GM21786 (cell line): ENCODE results near the gene KRTAP5-3.
A peak's percentile ranks its signal among the peaks of the same experiment; 100 is the strongest.
"Not testable (repeated sequence)": the region's sequence is repeated elsewhere in the genome, so short reads cannot be mapped to it uniquely, and the experiment has no call there.

Experiments
- ATAC-seq: cut with Tn5 transposase; IDR thresholded peaks from one replicate; pipeline ENCODE4 v1.9.1; 2021; ENCODE audit not compliant: unreplicated experiment

KRTAP5-3 gene

DNA sequence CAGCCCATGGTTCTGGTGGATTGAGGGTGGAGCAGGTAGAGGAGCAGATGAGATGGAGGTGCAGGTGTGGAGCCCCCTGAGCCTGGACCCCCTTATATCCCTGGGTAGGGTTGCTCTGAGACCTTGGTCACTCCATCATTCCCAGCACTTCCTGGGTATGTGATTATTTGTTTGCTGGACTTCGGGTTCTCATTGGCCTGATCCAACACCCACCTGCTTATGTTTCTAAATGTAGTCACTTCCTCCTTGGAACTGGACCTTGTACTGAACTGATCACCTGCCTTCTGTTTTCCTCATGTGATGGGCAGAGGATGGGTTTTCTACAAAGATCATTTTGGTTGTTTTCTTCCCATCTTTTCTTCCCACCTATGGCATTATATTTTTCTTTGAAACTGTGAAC lies 13.8 kb upstream of the KRTAP5-3 start, which contains the start of gene KRTAP5-4:
TSS of gene KRTAP5-4 (minus strand) at position 53 of the 400 bp plus-strand sequence. CDS start at position 8, 45 bp downstream.
- ATAC-seq, result no peak

GRCh38 chr11:1619449-1619848 lies 11.2 kb upstream of the KRTAP5-3 start:
- no peak for ATAC-seq

DNA sequence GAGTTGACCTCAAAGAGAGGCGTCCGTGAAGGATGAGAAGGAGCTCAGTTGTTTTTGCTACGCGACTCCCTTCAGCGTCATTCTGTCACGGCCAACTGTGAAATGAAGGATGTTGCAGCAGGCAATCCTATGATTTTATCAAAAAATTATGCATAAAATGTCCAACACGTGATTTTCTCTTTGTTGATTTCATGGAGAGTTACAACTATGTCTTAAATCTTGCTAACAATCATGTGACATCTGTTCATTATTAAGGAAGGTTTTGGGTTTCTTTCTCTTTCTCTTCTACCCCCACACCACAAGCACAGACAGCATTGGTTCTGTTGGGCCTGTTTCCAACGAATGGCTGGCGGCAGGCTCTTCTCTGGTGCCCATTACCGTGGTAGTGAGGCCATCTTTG lies 10.0 kb upstream of the KRTAP5-3 start:
- ATAC-seq, result no peak

DNA sequence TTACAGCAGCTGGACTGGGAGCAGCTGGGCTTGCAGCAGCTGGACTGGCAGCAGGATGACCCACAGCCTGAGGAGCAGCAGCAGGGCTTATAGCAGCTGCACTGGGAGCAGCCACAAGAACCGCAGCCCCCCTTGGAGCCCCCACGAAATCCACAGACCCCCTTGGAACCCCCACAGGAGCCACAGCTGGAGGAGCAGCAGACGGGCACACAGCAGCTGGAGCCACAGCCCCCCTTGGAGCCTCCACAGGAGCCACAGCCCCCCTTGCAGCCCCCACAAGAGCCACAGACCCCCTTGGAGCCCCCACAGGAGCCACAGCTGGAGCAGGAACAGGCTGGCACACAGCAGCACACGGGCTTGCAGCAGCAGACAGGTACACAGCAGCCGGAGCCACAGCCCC lies 362 bp downstream of the KRTAP5-3 start:
- not testable (repeated sequence) for ATAC-seq

DNA sequence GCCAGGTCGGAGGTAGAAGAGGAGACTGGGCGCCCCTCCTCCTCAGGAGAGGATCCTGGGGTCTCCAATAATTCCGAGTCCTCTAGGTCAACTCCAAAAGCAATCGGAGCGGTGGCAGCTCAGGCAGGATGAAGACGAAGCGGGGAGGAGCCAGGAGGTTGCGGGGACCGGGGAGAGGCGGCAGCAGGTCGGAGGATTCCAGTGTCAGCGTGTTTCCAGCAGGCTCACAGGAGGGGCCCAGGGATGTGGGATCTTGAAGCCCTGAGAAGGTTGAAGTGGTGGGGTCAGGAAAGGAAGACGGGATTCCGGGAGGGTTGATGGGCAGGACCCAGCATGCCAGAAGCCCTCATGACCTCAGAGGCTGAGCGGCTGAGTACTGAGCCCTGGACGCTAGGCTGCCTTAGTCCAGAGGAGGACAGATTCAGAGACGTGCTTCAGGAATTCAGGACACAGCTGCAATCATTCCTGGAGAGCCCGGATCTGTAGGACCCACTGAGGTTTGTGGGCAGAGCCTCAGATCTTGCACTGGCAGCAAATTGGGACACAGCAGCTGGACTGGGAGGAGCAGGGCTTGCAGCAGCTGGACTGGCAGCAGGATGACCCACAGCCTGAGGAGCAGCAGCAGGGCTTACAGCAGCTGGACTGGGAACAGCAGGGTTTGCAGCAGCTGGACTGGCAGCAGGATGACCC lies 962 bp downstream of the KRTAP5-3 start:
- ATAC-seq, result not testable (repeated sequence)

DNA sequence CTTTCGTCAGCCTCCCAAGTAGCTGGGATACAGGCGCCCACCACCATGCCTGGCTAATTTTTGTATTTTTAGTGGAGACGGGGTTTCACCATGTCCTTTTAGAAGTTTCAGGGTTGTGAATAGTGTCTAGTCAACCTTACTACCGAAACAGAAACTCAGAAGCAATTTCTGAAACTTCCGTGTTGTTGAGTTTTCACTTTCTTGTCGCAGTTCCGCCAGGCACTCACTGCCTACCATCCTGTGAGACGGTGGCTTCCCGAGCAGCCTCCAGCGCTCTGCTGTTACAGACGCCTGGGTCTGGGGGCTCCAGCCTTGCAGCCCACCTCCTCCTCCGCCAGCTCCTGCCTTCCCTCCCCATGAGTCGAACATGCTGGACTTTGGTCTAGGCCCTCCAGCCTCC lies 2.3 kb downstream of the KRTAP5-3 start:
- ATAC-seq, result peak; percentile 99

GRCh38 chr11:1604711-1605110 lies 3.6 kb downstream of the KRTAP5-3 start:
- ATAC-seq, result no peak

DNA sequence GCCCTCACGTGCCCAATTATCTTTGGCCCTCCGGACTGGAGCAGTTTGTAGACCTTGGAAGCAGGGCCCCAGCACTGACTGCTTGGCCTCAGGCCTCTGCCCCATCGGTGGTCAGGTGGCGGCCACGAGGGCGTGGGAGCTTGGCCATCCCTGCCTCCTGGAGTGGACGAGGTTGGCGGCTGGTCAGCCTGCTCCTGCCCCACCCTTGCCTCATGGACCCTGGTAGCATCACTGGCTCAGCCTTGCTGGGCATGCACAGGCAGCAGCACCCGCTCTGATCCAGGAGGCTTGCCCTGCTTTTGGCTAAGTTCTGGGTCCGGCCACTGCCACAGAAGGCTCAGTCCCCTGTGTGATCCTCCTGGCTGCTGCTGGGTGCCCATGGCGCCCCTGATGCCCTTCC lies 4.1 kb downstream of the KRTAP5-3 start:
- no peak for ATAC-seq

GRCh38 chr11:1603629-1604028 lies 4.6 kb downstream of the KRTAP5-3 start:
- no peak for ATAC-seq

DNA sequence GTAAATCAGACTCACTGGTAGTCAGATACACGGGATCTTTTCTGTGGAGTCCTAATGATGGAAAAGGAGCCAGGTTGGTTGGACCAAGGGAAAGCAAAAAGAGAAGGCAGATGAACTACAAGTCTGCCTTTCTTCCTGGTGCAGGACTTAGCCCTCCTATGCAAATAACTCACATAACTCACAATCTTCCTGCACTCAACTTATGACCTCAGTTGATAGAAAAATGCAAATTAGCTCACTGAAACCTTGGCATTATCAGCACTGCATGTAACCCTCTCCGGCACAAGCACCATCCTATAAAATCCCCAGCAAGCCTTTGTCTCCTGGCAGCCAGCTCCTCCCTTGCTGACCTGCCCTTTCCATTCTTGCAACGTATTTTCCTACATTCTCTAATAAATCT lies 6.6 kb downstream of the KRTAP5-3 start:
- not testable (repeated sequence) for ATAC-seq

DNA sequence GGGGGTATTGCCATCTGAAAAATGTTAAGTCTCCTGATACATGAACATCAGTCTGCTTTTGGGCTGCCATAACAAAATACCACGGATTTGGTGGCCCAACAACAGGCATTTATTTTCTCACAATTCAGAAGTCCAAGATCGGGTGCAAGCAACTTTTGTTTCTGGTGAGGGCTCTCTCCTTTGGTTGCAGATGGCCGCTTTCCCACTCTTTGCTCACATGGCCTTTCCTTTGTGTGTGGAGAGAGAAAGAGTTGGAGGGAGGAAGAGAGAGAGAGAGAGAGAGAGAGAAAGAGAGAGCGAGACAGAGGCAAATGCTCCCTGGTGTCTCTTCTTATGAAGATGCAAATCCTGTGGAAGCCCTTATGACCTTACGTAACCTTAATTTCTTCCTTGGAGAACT lies 7.6 kb downstream of the KRTAP5-3 start:
- ATAC-seq, result no peak

- ATAC-seq, result no peak
Measured at GRCh38 chr11:1598816-1599215, 9.4 kb downstream of the KRTAP5-3 start.

DNA sequence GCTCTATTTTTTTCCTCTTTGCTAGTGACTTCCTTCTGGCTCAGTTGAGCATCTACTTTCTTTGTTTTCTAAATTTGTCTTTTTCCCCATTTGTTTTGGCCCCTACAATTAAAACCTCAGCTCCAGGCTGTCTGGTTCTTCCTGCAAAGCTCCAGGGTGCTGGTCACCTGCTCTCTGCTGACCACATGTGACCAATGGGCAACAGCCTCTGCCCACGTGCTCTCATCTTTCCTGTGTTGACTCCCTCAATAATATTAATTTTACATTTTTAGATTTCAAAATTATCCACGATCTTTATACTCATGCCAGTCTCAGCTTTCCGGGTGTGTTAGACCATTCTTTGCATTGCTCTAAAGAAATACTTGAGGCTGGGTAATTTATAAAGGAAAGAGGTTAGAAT lies 9.9 kb downstream of the KRTAP5-3 start:
- ATAC-seq, result not testable (repeated sequence)

GRCh38 chr11:1597994-1598380 lies 10.3 kb downstream of the KRTAP5-3 start, which contains the start of gene KRTAP5-2:
KRTAP5-2 (minus strand) TSS chr11:1598294; CDS start chr11:1598250, 44 bp downstream.
- no peak for ATAC-seq

GRCh38 chr11:1597331-1597993 lies 10.8 kb downstream of the KRTAP5-3 start:
- no peak for ATAC-seq

DNA sequence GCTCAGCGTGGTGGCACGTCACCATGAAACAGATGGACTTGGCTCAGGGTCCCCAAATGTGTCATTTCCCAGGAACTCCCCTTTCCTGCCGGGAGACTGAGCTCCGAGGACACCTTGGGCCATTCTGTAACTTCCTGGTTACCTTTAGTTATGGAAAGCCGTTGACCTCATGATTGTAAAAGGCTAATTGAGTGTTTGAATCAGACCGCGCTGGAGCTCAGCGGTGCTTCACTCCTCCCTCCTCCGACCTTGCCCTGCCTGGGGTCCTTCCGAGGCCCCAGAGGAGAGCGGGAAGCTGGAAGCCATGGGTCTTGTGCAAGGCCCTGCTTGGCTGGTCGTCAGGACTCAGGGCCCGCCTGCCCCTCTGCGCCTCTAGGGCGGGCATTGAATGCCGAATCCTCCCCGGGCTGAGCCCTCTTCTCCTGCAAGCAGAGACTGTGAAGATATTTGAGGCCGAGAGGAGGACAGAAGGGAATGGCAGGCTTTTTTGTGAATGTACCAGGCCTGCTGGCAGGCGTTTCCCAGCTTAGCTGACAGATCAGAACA lies 11.6 kb downstream of the KRTAP5-3 start:
- not testable (repeated sequence) for ATAC-seq

DNA sequence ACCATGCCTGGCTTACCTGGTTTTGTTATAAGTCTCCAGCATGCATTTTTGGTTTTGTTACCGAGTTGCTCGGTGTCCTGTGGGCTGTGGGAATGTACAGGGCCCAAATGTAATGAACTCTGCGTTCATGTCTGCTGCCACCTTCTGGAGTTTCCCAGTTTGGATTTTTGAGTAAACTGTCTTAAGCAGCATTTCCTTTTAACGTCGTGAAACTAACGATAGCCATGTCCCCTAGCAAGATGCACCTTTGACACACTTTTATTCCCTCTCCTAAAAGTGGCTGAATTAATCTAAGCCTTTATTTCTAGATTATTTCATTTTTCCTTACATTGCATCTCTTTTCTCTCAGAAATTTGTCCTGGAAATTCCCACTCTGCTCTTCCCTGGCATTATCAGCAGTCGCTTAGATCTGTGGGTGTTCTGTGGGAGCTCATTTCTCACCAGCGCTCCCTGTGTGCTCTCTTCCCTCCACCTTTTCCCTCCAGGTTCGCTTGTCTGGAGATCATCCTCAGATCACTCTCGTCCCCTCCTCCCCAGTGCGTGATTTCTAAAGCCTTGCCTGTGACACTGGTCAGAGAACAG lies 12.2 kb downstream of the KRTAP5-3 start:
- not testable (repeated sequence) for ATAC-seq

- ATAC-seq, result no peak
Measured at GRCh38 chr11:1592628-1593027, 15.6 kb downstream of the KRTAP5-3 start.

GRCh38 chr11:1589996-1590395 lies 18.3 kb downstream of the KRTAP5-3 start:
- no peak for ATAC-seq

DNA sequence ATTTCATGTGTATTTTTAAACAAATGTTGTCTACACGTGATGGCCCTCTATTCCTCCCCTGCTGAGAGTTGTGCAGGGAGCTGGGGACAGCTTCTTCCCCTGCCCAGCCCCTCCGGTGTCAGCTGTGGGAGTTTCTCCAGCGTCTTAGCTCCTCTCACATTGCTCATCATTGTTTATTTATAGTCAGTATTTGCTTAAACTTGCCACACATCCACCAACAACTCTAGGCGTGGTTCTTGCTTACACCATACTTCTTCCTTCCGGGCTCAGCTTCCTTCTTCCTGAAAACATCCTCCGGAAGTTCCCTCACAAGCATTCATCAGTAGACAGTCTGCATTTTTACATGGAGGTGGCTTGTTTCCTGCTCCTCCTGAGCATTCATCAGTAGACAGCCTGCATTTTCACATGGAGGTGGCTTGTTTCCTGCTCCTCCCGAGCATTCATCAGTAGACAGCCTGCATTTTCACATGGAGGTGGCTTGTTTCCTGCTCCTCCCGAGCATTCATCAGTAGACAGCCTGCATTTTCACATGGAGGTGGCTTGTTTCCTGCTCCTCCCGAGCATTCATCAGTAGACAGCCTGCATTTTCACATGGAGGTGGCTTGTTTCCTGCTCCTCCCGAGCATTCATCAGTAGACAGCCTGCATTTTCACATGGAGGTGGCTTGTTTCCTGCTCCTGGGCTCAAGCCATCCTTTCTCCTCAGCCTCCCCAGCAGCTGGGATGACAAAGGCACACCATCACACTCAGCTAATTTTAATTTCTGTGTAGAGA lies 18.9 kb downstream of the KRTAP5-3 start:
- not testable (repeated sequence) for ATAC-seq

DNA sequence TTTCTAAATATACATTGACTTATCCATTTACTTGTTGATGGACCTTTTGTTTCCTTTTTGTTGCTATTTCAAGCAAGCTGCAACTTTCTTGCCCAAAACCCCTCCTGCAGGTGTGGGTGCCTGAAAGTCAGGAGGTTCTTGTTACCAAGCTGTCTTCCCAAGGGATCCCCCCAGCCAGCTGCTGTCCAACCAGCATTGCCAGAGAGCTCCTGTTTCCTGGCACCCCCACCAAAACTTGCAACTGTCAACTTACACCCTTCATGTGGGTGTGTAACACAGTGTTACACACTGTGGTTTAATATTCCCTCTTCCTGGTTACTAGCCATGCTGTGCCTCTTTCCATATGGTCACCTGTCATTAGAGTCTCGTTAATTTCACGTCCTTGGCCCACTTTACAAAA lies 21.6 kb downstream of the KRTAP5-3 start:
- no peak for ATAC-seq
